SK-N-SH (cell line): ENCODE results near the gene CD209. TPM values are rescaled to one million over a fixed set of nuclear protein-coding genes. Genes with fewer than 3 reads are reported as not detected.

ENCODE experiments used
- CTCF ChIA-PET: fragments of 300-600, 350-600 bp; formaldehyde crosslinking; extraction: SDS; loops from one replicate; lab custom pipeline; 2021; lab: Yijun Ruan, JAX
- POLR2A ChIA-PET: fragments of 350-600 bp; sonication (Branson Sonifier 250); formaldehyde crosslinking; extraction: SDS; loops from one replicate; lab custom pipeline; 2020; ENCODE audit warnings: antibody characterized with exemption, inconsistent platforms; lab: Yijun Ruan, JAX
- DNase-seq: peaks from one replicate; pipeline ENCODE4 v3.0.0; 2012
- H2AFZ ChIP-seq: fragments of 200-600 bp; sonication (generic); 2 replicates; pipeline ENCODE4 v1.8.1; 2016; ENCODE audit warnings: antibody characterized with exemption, mild to moderate bottlenecking, low read depth
- H3F3A ChIP-seq: fragments of 200-600 bp; sonication (generic); replicated peaks from 2 replicates; pipeline ENCODE3; 2016; ENCODE audit warnings: antibody characterized with exemption, mild to moderate bottlenecking; ENCODE audit not compliant: insufficient read depth
- H3K27ac ChIP-seq, 2 experiments: fragments of 200-500 bp in 1 of 2; fragments of 200-600 bp in 1 of 2; sonication (Bioruptor generic) in 1 of 2; sonication (generic), shearing (Covaris generic) in 1 of 2; 2 replicates each; pipeline versions ENCODE4 v1.5.1 to v1.6.1; 2014 to 2016; ENCODE audit warnings: low read depth in 2 of 2, inconsistent platforms in 1 of 2, low read length in 1 of 2, mild to moderate bottlenecking in 1 of 2, mixed read lengths in 1 of 2
- H3K27me3 ChIP-seq: fragments of 200-600 bp; sonication (generic), shearing (Covaris generic); 2 replicates; pipeline ENCODE4 v1.6.1; 2016; ENCODE audit warnings: mixed run types; ENCODE audit not compliant: insufficient read depth
- H3K36me3 ChIP-seq, 2 experiments: fragments of 200-500 bp in 1 of 2; fragments of 200-600 bp in 1 of 2; sonication (Bioruptor generic) in 1 of 2; sonication (generic) in 1 of 2; replicated peaks in 1 of 2; 2 replicates each; pipeline versions ENCODE3 to v1.5.1; 2014 to 2016; ENCODE audit warnings: low read length in 1 of 2, mild to moderate bottlenecking in 1 of 2; ENCODE audit not compliant: insufficient read depth in 2 of 2, control insufficient read depth in 1 of 2
- H3K4me1 ChIP-seq, 2 experiments: fragments of 200-500 bp in 1 of 2; fragments of 200-600 bp in 1 of 2; sonication (Bioruptor generic) in 1 of 2; sonication (generic), shearing (Covaris generic) in 1 of 2; 2 replicates each; pipeline versions ENCODE4 v1.5.1 to v1.6.1; 2014 to 2016; ENCODE audit warnings: low read depth in 1 of 2, low read length in 1 of 2, mixed run types in 1 of 2; ENCODE audit not compliant: insufficient read depth in 2 of 2, control insufficient read depth in 1 of 2
- H3K4me2 ChIP-seq: fragments of 200-600 bp; sonication (generic), shearing (Covaris generic); 2 replicates; pipeline ENCODE4 v1.6.1; 2017; ENCODE audit warnings: mixed run types
- H3K4me3 ChIP-seq, 2 experiments: fragments of 200-500 bp in 1 of 2; fragments of 200-600 bp in 1 of 2; sonication (Bioruptor generic) in 1 of 2; sonication (generic), shearing (Covaris generic) in 1 of 2; 2 replicates each; pipeline versions ENCODE4 v1.5.1 to v1.8.1; 2014 to 2016; ENCODE audit warnings: low read depth in 2 of 2, inconsistent platforms in 1 of 2, low read length in 1 of 2, mild to moderate bottlenecking in 1 of 2, mixed read lengths in 1 of 2, moderate library complexity in 1 of 2
- H3K79me2 ChIP-seq: fragments of 200-600 bp; sonication (generic); 2 replicates; pipeline ENCODE4 v1.8.1; 2017; ENCODE audit warnings: mild to moderate bottlenecking; ENCODE audit not compliant: insufficient read depth
- H3K9ac ChIP-seq: fragments of 200-600 bp; sonication (generic); 2 replicates; pipeline ENCODE4 v1.6.1; 2017; ENCODE audit warnings: mixed run types
- H3K9me2 ChIP-seq: fragments of 200-600 bp; sonication (generic); 2 replicates; pipeline ENCODE4 v1.6.1; 2017; ENCODE audit warnings: mixed run types
- H3K9me3 ChIP-seq: fragments of 200-600 bp; sonication (generic); 2 replicates; pipeline ENCODE4 v1.6.1; 2017; ENCODE audit warnings: mixed run types, mild to moderate bottlenecking, moderate library complexity
- H4K20me1 ChIP-seq: fragments of 200-600 bp; sonication (generic); 2 replicates; pipeline ENCODE4 v1.6.1; 2017; ENCODE audit warnings: mild to moderate bottlenecking, mixed run types; ENCODE audit not compliant: insufficient read depth
- ELF1 ChIP-seq: IDR thresholded peaks from 2 replicates; pipeline ENCODE4 v1.4.0; 2012
- FOXJ3 ChIP-seq: sonication (generic); formaldehyde crosslinking; IDR thresholded peaks from 2 replicates; pipeline ENCODE4 v1.5.1; 2020; ENCODE audit warnings: mild to moderate bottlenecking, missing genetic modification reagents
- GABPA ChIP-seq: IDR thresholded peaks from 2 replicates; pipeline ENCODE4 v1.4.0; 2012; ENCODE audit warnings: low read depth, mild to moderate bottlenecking
- MXI1 ChIP-seq: IDR thresholded peaks from 2 replicates; pipeline ENCODE4 v1.6.1; 2012; ENCODE audit warnings: mild to moderate bottlenecking, low read depth, low read length, improper control_type of control experiment
- POLR2AphosphoS5 ChIP-seq: IDR thresholded peaks from 2 replicates; pipeline ENCODE4 v1.6.1; 2012; ENCODE audit warnings: low read depth, low read length
- RCOR1 ChIP-seq: fragments of 150-350 bp; IDR thresholded peaks from 2 replicates; pipeline ENCODE4 v1.6.1; 2017; ENCODE audit warnings: antibody characterized with exemption, low read length
- RFX5 ChIP-seq: IDR thresholded peaks from 2 replicates; pipeline ENCODE4 v1.6.1; 2012; ENCODE audit warnings: mild to moderate bottlenecking, improper control_type of control experiment, low read length
- SMC3 ChIP-seq: IDR thresholded peaks from 2 replicates; pipeline ENCODE4 v1.6.1; 2012; ENCODE audit warnings: low read depth, low read length, improper control_type of control experiment
- TCF12 ChIP-seq: IDR thresholded peaks from 2 replicates; pipeline ENCODE4 v1.4.0; 2012
- TEAD4 ChIP-seq: IDR thresholded peaks from 2 replicates; pipeline ENCODE4 v1.4.0; 2012; ENCODE audit warnings: mild to moderate bottlenecking, borderline replicate concordance; ENCODE audit not compliant: insufficient read depth
- WGBS: methylation state at CpG from one replicate; pipeline ENCODE4 v1.1.6; 2017; ENCODE audit warnings: low lambda C conversion rate; 5-methylcytosine and 5-hydroxymethylcytosine counted together
- polyA plus RNA-seq, 3 experiments: library from polyadenylated mRNA; depleted of rRNA; stranded (reverse); fragments of >200 nt; gene quantifications; 2 replicates each; pipeline ENCODE4 v1.2.3, GENCODE V29; 2012
- TF ChIP-seq, protein P1 (sequence below): IDR thresholded peaks from 2 replicates; pipeline ENCODE4 v1.4.0; 2012; ENCODE audit warnings: low read depth
- TF ChIP-seq, protein P2 (sequence below): IDR thresholded peaks from 2 replicates; pipeline ENCODE4 v1.4.0; 2012; ENCODE audit warnings: low read depth, borderline replicate concordance
- TF ChIP-seq, protein P3 (sequence below): fragments of 200-600 bp; sonication (generic); IDR thresholded peaks from 2 replicates; pipeline ENCODE4 v1.6.1; 2017; ENCODE audit warnings: antibody characterized with exemption, mild to moderate bottlenecking, moderate library complexity
- TF ChIP-seq, protein P4 (sequence below): fragments of 150-350 bp; IDR thresholded peaks from 2 replicates; pipeline ENCODE4 v1.6.1; 2017; ENCODE audit warnings: antibody characterized with exemption, low read length, low read depth, borderline replicate concordance
- TF ChIP-seq, protein P5 (sequence below): IDR thresholded peaks from 2 replicates; pipeline ENCODE4 v1.6.1; 2012; ENCODE audit warnings: mild to moderate bottlenecking, low read depth, low read length, moderate library complexity
- TF ChIP-seq, protein P6 (sequence below): IDR thresholded peaks from 2 replicates; pipeline ENCODE4 v1.4.0; 2012; ENCODE audit warnings: low read depth, borderline replicate concordance

CD209 gene
- polyA plus RNA-seq, 1 of the 3 experiments (the other 2 are of a cell fraction): not detected

DNA sequence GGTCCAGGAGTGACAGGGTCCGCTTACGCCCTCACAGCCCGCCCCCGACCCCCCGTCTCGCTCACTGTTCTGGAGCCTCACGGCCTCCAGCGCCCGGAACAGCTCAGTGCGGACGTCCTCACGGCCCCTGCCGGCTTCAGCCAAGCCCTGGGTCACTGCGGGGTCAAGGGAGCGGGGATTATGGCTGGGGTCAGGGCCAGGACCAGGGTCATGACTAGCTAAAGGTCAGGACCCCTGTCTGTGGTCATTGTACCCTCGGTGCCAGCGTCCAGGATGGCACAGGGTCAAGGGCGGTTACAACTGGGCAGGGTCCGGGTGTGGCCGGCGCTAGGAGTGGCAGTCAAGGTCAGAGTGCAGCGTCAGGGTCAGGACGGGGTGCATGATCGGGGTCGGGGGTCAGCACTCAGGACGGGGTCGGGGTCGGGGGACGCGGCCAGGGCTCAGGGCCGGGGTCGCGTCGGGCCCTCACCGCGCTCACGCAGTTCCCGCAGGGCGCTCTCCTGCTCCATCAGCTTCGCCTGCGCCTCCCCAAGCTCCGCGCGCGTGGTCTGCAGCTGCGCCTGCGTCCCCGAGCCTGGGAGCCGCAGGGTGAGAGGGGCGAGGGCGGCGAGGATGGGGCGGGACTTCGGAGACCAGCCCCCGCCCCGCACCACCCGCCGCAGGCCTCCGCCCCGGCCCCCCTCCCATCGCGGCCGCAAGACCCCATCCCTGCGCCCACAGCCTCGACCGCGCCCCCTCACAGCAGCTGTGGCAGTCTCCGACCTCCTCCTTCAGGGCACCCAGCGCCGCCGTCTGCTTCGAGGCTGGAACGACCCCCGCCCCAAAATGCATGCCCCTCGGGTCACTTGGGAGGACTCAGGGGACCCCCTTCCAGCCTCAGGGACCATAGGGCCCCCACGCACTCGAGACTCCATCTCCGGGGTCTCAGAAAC is 16.8 kb downstream of the CD209 start (continued):
- TF ChIP-seq MXI1: no peak
- TF ChIP-seq TEAD4: no peak
- TF ChIP-seq, protein P1, sequence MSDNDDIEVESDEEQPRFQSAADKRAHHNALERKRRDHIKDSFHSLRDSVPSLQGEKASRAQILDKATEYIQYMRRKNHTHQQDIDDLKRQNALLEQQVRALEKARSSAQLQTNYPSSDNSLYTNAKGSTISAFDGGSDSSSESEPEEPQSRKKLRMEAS: no peak
- TF ChIP-seq, protein P2, sequence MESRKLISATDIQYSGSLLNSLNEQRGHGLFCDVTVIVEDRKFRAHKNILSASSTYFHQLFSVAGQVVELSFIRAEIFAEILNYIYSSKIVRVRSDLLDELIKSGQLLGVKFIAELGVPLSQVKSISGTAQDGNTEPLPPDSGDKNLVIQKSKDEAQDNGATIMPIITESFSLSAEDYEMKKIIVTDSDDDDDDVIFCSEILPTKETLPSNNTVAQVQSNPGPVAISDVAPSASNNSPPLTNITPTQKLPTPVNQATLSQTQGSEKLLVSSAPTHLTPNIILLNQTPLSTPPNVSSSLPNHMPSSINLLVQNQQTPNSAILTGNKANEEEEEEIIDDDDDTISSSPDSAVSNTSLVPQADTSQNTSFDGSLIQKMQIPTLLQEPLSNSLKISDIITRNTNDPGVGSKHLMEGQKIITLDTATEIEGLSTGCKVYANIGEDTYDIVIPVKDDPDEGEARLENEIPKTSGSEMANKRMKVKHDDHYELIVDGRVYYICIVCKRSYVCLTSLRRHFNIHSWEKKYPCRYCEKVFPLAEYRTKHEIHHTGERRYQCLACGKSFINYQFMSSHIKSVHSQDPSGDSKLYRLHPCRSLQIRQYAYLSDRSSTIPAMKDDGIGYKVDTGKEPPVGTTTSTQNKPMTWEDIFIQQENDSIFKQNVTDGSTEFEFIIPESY: no peak
- TF ChIP-seq, protein P3, sequence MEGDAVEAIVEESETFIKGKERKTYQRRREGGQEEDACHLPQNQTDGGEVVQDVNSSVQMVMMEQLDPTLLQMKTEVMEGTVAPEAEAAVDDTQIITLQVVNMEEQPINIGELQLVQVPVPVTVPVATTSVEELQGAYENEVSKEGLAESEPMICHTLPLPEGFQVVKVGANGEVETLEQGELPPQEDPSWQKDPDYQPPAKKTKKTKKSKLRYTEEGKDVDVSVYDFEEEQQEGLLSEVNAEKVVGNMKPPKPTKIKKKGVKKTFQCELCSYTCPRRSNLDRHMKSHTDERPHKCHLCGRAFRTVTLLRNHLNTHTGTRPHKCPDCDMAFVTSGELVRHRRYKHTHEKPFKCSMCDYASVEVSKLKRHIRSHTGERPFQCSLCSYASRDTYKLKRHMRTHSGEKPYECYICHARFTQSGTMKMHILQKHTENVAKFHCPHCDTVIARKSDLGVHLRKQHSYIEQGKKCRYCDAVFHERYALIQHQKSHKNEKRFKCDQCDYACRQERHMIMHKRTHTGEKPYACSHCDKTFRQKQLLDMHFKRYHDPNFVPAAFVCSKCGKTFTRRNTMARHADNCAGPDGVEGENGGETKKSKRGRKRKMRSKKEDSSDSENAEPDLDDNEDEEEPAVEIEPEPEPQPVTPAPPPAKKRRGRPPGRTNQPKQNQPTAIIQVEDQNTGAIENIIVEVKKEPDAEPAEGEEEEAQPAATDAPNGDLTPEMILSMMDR: no peak
- TF ChIP-seq, protein P4, sequence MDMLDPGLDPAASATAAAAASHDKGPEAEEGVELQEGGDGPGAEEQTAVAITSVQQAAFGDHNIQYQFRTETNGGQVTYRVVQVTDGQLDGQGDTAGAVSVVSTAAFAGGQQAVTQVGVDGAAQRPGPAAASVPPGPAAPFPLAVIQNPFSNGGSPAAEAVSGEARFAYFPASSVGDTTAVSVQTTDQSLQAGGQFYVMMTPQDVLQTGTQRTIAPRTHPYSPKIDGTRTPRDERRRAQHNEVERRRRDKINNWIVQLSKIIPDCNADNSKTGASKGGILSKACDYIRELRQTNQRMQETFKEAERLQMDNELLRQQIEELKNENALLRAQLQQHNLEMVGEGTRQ: no peak
- TF ChIP-seq TCF12: no peak

DNA sequence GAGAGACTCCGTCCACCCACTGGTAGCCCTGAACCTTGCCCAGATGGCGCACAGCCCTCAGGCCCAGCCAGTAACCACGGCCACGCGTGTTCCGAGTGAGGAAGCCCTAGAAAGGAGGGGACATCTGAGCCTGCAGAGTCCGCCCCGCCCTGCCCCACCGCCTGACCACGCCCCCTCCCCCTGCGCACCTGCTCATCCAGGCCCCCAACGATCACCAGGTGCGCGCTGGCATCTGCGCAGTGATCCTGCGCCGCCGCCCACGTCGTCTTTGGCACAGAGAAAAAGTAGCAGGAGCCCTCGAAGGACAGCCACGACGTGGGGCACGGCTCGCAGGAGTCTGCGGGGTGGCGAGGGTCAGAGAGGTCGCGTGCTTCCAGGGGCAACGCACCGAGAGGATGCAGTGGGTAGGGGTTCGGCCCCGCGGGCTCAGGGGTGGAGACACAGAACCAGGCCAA is 17.5 kb downstream of the CD209 start:
- Histone ChIP-seq H3K27ac (no peak overlapping the region), H3K4me2 (no peak overlapping the region), H3K36me3 (no peaks in the 10 kb centered on the region), H3F3A (no peaks in the 10 kb centered on the region), H3K27me3 (peaks cover 76% of the 10 kb centered on the region), H4K20me1 (no peaks in the 10 kb centered on the region), H2AFZ (no peak overlapping the region), H3K4me3 (no peak overlapping the region), H3K79me2 (no peaks in the 10 kb centered on the region), H3K9ac (no peak overlapping the region)
- ChIA-PET POLR2A (no interaction called here), CTCF (no interaction called here)
- 7% methylated on average over 6 of the region's 34 CpGs for WGBS
- TF ChIP-seq TCF12 (no peak), GABPA (no peak), FOXJ3 (CRISPR knock-in tag) (no peak), RCOR1 (no peak), ELF1 (no peak), SMC3 (no peak), RFX5 (no peak), POLR2AphosphoS5 (no peak)
- TF ChIP-seq, protein P5, sequence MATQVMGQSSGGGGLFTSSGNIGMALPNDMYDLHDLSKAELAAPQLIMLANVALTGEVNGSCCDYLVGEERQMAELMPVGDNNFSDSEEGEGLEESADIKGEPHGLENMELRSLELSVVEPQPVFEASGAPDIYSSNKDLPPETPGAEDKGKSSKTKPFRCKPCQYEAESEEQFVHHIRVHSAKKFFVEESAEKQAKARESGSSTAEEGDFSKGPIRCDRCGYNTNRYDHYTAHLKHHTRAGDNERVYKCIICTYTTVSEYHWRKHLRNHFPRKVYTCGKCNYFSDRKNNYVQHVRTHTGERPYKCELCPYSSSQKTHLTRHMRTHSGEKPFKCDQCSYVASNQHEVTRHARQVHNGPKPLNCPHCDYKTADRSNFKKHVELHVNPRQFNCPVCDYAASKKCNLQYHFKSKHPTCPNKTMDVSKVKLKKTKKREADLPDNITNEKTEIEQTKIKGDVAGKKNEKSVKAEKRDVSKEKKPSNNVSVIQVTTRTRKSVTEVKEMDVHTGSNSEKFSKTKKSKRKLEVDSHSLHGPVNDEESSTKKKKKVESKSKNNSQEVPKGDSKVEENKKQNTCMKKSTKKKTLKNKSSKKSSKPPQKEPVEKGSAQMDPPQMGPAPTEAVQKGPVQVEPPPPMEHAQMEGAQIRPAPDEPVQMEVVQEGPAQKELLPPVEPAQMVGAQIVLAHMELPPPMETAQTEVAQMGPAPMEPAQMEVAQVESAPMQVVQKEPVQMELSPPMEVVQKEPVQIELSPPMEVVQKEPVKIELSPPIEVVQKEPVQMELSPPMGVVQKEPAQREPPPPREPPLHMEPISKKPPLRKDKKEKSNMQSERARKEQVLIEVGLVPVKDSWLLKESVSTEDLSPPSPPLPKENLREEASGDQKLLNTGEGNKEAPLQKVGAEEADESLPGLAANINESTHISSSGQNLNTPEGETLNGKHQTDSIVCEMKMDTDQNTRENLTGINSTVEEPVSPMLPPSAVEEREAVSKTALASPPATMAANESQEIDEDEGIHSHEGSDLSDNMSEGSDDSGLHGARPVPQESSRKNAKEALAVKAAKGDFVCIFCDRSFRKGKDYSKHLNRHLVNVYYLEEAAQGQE: no peak
- TF ChIP-seq, protein P6, sequence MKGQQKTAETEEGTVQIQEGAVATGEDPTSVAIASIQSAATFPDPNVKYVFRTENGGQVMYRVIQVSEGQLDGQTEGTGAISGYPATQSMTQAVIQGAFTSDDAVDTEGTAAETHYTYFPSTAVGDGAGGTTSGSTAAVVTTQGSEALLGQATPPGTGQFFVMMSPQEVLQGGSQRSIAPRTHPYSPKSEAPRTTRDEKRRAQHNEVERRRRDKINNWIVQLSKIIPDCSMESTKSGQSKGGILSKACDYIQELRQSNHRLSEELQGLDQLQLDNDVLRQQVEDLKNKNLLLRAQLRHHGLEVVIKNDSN: no peak
- TF ChIP-seq, all 33 proteins: peak for 0
- Histone ChIP-seq H3K9me2 (no peaks in the 10 kb centered on the region), H3K9me3 (no peaks in the 10 kb centered on the region), H3K4me1 (no peaks in the 10 kb centered on the region)
- DNase-seq: no peak
